OCI-LY7 (cell line): Measurements from ENCODE around the gene THOP1.

ENCODE experiments used
- CTCF ChIP-seq: fragments of 200-600 bp; sonication (generic); conservative IDR thresholded peaks from 2 replicates; pipeline ENCODE4 v1.5.1; 2014; ENCODE audit warnings: mild to moderate bottlenecking, antibody characterized with exemption, low read length, moderate library complexity, mixed read lengths
- EZH2phosphoT487 ChIP-seq: fragments of 200-600 bp; sonication (generic); IDR thresholded peaks from 2 replicates; pipeline ENCODE4 v1.6.1; 2018; ENCODE audit warnings: low read depth, borderline replicate concordance, mild to moderate bottlenecking, mixed run types, antibody characterized with exemption, low read length, moderate library complexity, mixed read lengths

DNA sequence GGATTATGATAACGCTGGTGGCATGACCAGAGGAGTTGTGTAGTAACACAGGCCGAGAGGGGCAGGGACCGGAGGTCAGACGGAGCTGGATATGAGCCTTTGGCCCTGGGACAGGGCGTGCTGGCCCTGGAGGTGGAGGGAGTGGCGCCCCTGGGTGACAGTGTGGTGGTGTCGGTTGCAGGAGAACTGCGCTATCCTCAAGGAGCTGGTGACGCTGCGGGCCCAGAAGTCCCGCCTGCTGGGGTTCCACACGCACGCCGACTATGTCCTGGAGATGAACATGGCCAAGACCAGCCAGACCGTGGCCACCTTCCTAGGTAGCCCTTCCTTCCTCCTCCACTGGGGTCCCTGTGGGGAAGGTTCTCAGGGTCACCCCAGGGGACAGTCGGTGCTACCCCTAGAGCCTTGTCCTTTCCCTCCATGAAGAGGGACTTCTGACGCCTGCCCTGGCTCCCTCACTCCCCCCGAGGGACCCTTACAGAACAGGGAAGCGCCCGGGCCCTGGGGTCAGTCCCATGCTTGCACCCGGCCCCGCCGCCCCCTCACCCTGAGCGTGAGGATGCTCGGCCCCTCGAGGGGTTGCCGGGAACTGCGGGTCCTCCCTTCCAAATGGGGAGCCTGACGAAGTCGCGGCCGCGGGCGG, 21.6 kb downstream of the THOP1 start:
- TF ChIP-seq CTCF (no peak), EZH2phosphoT487 (no peak)
